Neuron (in vitro differentiated cells): ENCODE data around the gene STXBP3.

Experiments used
- H2AFZ ChIP-seq: one replicate; pipeline ENCODE4 v1.6.1; 2013; ENCODE audit warnings: low read depth, mild to moderate bottlenecking, inconsistent platforms, low read length, moderate library complexity
- H3K27me3 ChIP-seq: one replicate; pipeline ENCODE4 v1.6.1; 2013; ENCODE audit warnings: low read length; ENCODE audit not compliant: insufficient read depth
- H3K36me3 ChIP-seq: one replicate; pipeline ENCODE4 v1.6.1; 2013; ENCODE audit warnings: low read length; ENCODE audit not compliant: insufficient read depth
- H3K4me1 ChIP-seq: one replicate; pipeline ENCODE4 v1.6.1; 2013; ENCODE audit warnings: low read length; ENCODE audit not compliant: insufficient read depth
- H3K4me3 ChIP-seq: 2 replicates; pipeline ENCODE4 v1.5.1; 2013; ENCODE audit warnings: mild to moderate bottlenecking, low read length, moderate library complexity
- H3K9me3 ChIP-seq: one replicate; pipeline ENCODE4 v1.6.1; 2013; ENCODE audit warnings: low read length

STXBP3 gene

DNA sequence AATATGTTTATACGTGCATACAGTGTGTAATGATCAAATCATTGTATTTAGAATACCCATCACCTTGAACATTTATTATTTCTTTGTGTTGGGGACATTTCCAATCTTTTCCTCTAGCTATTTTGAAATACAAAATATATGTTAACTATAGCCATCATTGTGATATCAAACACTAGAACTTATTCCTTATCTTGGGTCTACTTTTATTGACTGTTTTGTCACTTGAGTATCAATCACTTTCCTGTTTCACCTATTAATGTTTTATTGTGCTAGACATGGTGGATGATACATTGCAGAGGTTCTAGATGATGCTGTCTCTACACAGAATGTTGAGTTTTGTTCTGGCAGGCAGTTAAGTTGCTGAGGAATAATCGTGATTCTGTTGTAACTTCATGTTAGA, 45.9 kb downstream of the STXBP3 start:
- no peaks in the 10 kb centered on the region for H3K4me1 ChIP-seq
- H3K36me3 ChIP-seq = peaks cover 46% of the 10 kb centered on the region
- no peak overlapping the region for H2AFZ ChIP-seq
- H3K4me3 ChIP-seq = no peak overlapping the region
- no peaks in the 10 kb centered on the region for H3K27me3 ChIP-seq
- peaks cover 10% of the 10 kb centered on the region for H3K9me3 ChIP-seq

DNA sequence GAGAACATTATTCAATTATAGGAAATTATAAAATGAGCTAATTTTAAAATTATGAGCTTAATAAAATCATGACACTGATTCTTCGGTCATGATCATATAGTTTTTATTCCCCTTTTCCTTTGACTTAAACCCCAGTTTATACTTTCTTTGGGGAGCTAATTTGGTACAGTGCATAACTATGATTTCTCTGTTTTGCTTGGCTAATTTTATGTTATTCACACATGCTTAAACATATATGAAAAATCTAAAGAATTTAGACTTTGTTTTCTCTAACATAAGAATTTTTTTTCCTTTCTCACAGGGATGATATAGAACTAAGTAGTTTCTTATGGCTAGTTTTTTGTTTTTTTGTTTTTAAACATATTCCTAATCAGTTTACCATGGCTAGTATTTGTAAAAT, 52.5 kb downstream of the STXBP3 start:
- Histone ChIP-seq H3K27me3 (no peaks in the 10 kb centered on the region), H2AFZ (no peak overlapping the region), H3K36me3 (peaks cover 54% of the 10 kb centered on the region), H3K9me3 (no peaks in the 10 kb centered on the region), H3K4me3 (no peak overlapping the region), H3K4me1 (no peaks in the 10 kb centered on the region)

DNA sequence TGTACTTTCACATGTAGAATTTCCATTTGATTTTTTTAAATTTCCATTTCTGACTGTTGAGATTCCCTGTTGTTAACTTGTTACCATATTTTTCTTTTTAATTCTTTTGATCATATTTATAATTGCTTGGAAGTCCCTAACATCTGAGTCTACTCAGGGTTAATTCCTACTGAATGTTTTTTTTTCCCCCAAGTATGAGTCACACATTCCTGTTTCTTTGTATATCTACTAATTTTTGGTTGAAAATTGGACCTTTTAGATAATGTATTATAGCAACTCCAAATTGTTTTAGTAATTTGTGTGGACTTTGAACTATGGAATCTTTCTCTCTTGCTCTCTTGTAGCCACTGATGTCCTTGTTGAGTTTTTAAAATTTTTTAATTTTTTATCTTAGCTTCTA, 54.6 kb downstream of the STXBP3 start:
- Histone ChIP-seq H3K9me3 (no peaks in the 10 kb centered on the region), H3K4me3 (no peak overlapping the region), H3K27me3 (no peaks in the 10 kb centered on the region), H3K4me1 (no peaks in the 10 kb centered on the region), H2AFZ (no peak overlapping the region), H3K36me3 (peaks cover 53% of the 10 kb centered on the region)

DNA sequence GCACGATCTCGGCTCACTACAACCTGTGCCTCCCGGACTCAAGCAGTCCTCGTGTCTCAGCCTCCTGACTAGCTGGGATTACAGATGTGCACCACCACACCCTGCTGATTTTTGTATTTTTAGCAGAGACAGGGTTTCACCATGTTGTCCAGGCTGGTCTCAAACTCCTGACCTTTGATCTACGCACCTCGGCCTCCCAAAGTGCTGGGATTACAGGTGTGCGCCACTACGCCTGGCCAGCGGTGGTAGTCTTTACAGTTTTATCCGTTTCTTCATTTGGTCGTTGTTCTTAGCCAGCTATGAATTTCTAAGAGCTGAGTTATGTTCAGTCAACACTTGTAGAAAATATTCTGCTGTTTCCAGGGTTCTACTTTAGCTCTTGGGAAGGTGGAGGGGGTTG, 57.1 kb downstream of the STXBP3 start:
- H3K9me3 ChIP-seq = no peaks in the 10 kb centered on the region
- H3K4me1 ChIP-seq = no peaks in the 10 kb centered on the region
- peaks cover 54% of the 10 kb centered on the region for H3K36me3 ChIP-seq
- H2AFZ ChIP-seq = no peak overlapping the region
- no peak overlapping the region for H3K4me3 ChIP-seq
- H3K27me3 ChIP-seq = no peaks in the 10 kb centered on the region

DNA sequence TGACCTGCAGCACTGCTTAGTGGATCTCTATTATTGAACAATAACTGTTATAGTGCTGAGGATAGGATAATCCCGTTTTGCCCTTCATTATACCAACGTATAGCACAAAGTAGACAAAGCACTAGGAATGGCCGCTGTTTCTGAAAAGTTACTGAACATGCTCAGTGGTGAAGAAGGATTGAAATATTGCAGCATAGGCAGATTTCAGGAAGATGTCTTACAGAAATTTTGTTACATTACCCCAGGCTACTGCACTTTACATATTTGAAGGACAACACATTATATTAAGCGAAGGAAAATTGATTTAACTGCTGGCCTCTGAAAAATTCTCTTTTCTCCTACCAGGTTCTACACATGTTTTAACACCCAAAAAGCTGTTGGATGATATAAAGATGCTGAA, 62.0 kb downstream of the STXBP3 start:
- Histone ChIP-seq H3K27me3 (no peaks in the 10 kb centered on the region), H3K9me3 (no peaks in the 10 kb centered on the region), H3K4me3 (no peak overlapping the region), H3K4me1 (no peaks in the 10 kb centered on the region), H2AFZ (no peak overlapping the region), H3K36me3 (peaks cover 31% of the 10 kb centered on the region)

DNA sequence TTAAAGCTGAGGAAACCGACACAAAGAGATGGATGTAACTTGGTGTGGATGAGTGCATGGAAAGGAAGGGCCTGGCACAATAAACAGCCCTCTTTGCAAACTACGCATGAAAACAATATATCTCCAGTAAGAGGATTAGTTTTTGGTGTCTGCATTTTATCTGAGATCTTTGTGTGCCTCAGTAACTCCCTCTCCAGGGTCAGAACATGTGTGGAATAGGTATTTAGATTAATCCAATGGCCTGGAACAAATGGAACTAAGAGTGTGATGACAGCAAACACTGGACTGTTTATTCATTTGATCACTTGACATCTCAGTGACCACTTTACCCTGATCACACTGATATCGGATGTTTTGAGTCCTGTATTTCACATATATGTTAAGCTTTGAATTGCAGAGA, 65.1 kb downstream of the STXBP3 start:
- Histone ChIP-seq H3K27me3 (no peaks in the 10 kb centered on the region), H3K36me3 (peaks cover 9% of the 10 kb centered on the region), H2AFZ (no peak overlapping the region), H3K4me1 (peaks cover 14% of the 10 kb centered on the region), H3K9me3 (no peaks in the 10 kb centered on the region), H3K4me3 (no peak overlapping the region)

DNA sequence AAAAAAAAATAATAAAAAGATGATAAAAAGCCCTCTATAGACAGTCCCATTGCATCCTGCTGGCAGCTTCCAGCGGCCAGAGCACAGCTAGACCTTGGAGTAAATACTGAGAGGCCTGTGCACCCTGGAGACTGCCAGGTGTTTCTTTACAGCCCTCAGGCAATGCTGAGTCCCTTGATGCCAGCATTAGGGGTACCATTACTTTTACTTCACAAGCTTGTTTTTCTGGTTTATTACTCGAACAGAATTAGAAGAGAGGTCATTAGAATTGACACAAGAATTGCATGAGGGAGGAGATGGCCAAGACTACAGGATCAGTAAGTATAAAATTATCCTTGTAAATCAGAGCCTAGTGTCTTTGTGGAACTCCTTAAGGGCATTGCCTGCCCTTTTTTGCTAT, 66.9 kb downstream of the STXBP3 start:
- no peaks in the 10 kb centered on the region for H3K27me3 ChIP-seq
- H3K4me1 ChIP-seq = peaks cover 21% of the 10 kb centered on the region
- H3K36me3 ChIP-seq = peaks cover 4% of the 10 kb centered on the region
- H2AFZ ChIP-seq = no peak overlapping the region
- no peaks in the 10 kb centered on the region for H3K9me3 ChIP-seq
- H3K4me3 ChIP-seq = no peak overlapping the region

DNA sequence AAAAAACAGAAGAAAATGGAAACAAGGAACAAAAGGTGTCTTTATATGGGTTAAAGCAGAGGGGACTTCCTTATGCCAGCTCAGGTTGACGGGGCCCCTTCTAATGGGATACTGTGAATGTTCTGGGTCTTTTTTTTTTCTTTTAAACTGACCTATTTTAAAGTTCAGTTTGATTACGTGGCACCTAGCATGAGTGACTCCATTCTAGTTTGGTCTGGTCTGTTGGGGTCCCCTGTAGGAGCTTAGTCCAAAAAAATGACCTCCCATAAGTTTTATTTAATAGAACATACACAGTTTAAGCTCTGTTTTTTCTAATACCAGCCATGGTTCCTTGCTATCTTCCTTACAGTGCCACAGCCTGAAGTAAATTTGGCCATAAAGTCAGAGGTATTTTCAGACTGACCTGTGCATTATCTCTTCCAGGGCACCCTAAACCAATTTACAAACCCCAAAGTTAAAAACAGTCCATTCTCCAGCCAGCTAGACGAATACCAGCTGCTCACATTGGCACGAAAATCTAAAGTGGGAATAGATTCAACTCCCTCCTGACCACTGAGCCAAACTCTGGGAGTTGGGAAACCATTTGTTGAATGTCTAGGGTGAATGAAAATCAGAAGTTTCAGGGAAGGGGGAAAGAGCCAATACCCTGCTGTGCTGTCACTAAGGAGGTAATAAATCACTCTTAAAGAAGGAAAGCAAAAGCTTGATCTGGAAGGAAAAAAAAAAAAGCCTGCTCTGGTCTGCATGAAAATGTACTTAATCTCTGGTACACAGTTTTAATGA, 68.1 kb downstream of the STXBP3 start:
- Histone ChIP-seq H3K27me3 (no peaks in the 10 kb centered on the region), H3K4me3 (no peak overlapping the region), H3K36me3 (no peaks in the 10 kb centered on the region), H3K9me3 (no peaks in the 10 kb centered on the region), H3K4me1 (peaks cover 21% of the 10 kb centered on the region), H2AFZ (peak overlapping the region; percentile 47)

DNA sequence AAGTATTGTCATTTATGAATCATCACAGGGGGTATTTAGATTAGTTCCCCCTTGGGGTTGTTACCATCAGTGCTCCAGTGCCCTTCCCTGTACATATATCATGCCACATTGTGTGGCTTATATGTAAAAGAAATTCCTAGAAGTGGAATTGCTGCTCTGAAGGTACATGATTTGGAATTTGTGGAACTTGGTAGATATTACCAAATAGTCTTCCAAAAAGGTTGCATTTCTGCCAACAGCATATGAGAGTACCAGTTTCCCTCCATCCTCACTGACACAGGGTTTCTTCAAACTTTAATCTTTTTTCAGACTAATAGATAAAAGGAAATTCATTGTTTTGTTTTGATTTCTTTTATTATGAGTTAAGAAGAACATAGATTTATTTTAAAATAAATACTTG, 69.1 kb downstream of the STXBP3 start:
- Histone ChIP-seq H3K36me3 (no peaks in the 10 kb centered on the region), H2AFZ (peak overlapping the region; percentile 54), H3K9me3 (no peaks in the 10 kb centered on the region), H3K4me3 (peak overlapping the region; percentile 40), H3K27me3 (no peaks in the 10 kb centered on the region), H3K4me1 (peaks cover 21% of the 10 kb centered on the region)

DNA sequence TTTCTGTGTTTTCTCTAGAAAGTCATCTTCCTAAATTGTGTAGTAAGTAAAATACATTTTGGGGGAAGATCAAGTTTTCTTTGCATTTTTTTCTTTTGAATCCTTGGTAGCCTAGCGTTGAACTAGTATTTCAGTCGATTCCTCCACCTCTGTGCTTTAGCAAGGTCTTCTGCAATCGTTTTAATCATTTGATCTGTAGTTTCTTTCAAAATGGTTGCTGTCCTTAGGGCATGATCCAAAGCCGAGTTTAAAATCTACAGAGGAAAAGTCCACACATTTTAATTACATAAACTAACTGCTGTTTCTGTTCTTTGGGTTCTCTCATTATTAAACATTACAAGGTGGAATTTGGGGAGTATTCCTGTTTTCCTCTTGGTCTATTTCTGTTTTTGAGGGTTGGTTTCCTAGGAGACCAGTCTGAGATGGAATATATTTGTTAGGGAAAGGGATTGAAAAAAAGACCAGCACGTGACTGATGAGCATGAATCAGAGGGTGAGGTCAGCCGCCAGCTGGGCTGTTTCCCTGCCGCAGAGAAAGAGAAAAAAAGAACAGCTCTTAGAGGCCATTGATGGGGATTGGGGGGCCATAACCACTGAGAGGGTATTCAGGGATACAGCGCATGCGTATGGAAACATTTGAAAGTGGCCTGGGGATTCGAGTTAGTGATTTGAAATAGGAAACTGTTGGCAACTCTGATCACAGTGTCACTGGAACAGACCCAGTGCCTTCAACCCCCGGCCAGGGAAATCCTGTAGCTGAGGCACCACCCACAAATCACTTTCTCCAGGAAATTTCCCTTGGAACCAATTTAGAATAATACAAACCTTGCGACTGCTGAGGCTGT, 69.8 kb downstream of the STXBP3 start:
- no peaks in the 10 kb centered on the region for H3K9me3 ChIP-seq
- H2AFZ ChIP-seq = peak overlapping the region; percentile 54
- peaks cover 21% of the 10 kb centered on the region for H3K4me1 ChIP-seq
- H3K27me3 ChIP-seq = no peaks in the 10 kb centered on the region
- H3K36me3 ChIP-seq = no peaks in the 10 kb centered on the region
- H3K4me3 ChIP-seq = peak overlapping the region; percentile 40

DNA sequence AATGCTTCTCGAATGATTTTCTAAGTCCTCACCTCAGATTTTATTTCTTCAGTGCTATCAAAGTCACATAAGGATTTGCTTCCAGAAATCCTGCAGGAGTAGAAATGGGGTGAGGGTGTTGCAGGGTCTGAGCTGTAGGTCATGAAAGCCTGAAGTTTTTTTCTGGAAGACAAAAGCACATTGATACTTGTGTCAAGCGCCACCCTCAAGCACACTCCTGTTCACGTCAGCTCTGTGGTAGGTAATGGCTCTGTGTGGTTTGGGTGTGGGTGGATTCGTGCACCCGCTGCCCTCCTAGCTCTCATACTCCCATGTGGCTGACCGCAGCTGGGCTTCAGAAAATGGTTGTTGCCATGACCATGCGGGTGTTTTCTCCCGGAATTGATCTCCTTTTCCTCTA, 70.5 kb downstream of the STXBP3 start:
- no peaks in the 10 kb centered on the region for H3K9me3 ChIP-seq
- no peaks in the 10 kb centered on the region for H3K27me3 ChIP-seq
- peak overlapping the region; percentile 54 for H2AFZ ChIP-seq
- H3K4me1 ChIP-seq = peaks cover 21% of the 10 kb centered on the region
- H3K36me3 ChIP-seq = no peaks in the 10 kb centered on the region
- peak overlapping the region; percentile 40 for H3K4me3 ChIP-seq

DNA sequence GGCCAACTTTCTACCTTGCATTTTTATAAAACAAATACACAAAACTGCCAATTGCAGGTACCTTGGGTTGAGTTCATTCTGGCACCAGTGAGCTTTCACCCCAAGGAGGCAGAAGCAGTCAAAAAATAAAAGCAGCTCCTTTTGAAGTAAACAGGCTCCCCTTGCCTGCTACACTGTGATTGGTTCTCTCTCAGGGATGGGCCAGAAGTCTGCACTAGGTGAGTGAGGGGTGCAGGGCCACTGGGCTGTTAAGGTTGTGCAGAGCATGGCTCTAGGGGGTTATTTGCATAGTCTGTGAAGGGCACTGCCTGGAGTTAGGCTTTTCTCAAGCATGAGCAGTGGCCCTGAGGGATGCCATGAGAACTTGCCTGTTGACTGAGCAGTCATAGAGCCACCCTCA, 71.3 kb downstream of the STXBP3 start:
- H3K27me3 ChIP-seq = no peaks in the 10 kb centered on the region
- H3K9me3 ChIP-seq = no peaks in the 10 kb centered on the region
- H3K4me3 ChIP-seq = no peak overlapping the region
- H3K4me1 ChIP-seq = peaks cover 21% of the 10 kb centered on the region
- H2AFZ ChIP-seq = no peak overlapping the region
- H3K36me3 ChIP-seq = no peaks in the 10 kb centered on the region

DNA sequence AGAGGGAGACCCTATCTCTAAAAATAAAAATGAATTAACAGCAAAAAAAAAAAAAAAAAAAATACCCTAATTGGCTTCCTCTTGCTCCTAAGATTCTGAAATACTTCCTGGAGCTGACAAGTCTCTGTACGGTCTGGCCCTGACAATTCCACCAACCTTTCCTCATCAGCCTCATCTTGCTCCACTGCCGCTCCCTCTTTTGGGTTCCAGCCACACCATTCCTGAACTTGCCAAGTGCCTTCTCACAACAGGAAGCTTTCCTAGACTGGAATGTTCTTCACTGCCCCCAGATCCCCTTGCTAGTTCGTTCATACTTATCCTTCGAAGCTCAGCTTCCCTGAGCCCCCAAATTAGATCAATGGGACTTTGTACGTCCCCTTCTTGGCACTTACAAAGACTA, 73.4 kb downstream of the STXBP3 start:
- H3K36me3 ChIP-seq = no peaks in the 10 kb centered on the region
- H3K9me3 ChIP-seq = peaks cover under 1% of the 10 kb centered on the region
- H3K4me3 ChIP-seq = no peak overlapping the region
- H3K27me3 ChIP-seq = no peaks in the 10 kb centered on the region
- H2AFZ ChIP-seq = no peak overlapping the region
- H3K4me1 ChIP-seq = peaks cover 14% of the 10 kb centered on the region
